NCI-H524 treated with DMSO at 0.1 percent for 48 hours (cell line): Measurements from ENCODE around the gene CCDC85C.
A peak's percentile ranks its signal among the peaks of the same experiment; 100 is the strongest.

ENCODE experiments used
- DNase-seq: peaks from one replicate; lab custom pipeline; 2025; lab: John Stamatoyannopoulos, UW

CCDC85C gene

GRCh38 chr14:99556134-99556791 is 47.7 kb downstream of the CCDC85C start:
- no peak for DNase-seq

DNA sequence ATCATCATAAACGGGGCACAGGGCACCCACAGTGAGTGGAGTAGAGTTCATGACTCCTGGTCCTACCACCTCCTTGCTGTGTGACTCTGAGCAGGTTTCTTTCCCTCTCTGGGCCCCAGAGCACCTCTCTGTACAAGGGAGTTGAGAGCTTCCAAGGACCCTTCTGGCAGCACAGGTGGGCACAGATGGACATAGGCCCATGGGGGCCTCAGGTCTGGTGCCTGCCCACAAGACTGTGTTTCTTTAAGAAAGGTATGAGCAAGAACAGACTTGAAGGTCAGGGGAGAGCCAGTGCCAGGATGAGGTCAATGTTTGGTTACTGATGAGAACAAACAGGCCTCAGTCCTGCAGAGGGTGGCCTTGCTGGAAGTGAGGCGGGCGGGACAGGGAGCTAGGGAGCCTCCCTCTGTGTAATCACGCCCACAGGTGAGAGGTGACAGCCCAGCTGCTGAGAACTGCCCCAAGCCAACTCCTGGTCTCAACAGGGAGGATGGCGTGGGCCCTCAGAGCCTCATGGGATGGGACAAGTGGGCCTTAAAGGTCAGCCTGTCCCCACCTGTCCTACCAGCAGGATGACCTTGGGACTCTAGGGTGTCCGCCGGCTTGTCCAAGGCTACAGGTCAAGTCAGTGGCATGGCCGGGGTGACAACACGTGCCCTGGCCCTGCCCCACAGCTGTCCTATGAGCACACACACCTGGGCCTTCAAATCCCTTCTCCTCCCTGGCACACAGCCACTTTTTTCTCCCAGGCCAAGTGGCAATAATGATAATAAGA is 49.1 kb downstream of the CCDC85C start:
- DNase-seq = no peak

GRCh38 chr14:99554184-99554583 is 49.8 kb downstream of the CCDC85C start:
- no peak for DNase-seq

DNA sequence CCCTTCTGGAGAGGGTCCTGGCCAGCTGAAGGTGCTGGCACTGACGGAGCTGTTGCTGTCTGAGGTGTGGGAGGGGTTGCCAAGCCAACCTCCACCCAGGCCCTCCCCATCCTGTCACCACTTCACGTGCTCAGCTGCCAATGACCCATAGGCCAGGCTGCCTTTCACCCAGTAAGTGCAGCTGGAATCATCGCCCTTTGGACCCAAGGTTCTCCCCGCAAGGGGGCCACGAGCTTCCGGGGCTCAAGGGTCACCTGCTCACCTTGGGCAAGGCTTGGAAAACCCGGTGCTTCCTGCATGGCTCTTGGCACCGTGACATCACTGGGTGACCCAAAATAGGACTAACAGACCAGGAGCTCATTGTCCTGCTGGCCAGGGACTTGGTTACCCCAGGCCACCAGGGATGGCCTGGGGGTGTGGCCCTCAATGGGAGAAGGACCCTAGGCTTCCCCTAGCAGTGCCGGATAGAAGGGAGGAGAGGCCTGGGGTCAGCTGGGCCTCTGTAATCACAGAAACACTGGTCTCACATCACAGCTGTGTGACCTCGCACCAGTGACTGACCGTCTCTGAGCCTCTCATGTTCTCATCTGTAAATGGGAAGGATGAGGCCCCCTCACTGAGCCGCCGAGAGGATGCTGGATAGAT is 51.3 kb downstream of the CCDC85C start:
- DNase-seq = no peak

GRCh38 chr14:99552021-99552553 is 51.9 kb downstream of the CCDC85C start:
- no peak for DNase-seq

DNA sequence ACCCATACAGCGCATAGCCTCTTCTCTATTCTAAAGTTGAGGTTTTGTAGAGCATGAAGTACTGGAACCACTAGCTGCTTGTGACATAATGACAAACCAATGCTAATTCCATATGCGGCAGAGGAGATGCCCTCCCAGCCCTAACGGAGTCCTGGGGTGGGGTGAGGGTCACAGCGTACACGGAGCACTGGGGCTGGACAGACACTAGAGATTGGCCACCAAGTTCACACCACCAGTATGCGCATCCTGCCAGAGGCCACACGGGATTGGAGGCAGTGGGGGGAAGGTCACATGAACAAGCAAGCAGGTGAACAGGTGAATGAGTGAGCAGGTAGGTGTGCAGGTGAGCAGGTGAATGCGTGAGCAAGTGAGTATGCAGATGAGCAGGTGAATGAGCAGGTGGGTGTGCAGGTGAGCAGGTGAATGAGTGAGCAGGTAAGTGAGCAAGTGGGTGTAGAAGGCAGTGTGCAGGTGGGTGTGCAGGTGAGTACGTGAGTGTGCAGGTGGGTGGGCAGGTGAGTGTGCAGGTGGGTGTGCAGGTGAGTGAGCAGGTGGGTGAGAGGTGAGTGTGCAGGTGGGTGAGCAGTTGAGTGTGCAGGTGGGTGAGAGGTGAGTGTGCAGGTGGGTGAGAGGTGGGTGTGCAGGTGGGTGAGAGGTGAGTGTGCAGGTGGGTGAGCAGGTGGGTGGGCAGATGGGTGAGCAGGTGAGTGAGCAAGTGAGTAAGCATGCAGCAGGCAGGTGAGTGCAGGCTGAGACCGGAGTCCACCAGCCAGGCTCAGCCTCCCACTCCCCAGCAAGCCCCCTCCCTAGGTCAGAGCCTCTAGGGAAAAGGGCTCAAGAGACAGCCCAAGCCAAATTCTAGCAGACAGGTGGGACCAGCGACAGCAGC is 52.7 kb downstream of the CCDC85C start:
- DNase-seq = no peak

DNA sequence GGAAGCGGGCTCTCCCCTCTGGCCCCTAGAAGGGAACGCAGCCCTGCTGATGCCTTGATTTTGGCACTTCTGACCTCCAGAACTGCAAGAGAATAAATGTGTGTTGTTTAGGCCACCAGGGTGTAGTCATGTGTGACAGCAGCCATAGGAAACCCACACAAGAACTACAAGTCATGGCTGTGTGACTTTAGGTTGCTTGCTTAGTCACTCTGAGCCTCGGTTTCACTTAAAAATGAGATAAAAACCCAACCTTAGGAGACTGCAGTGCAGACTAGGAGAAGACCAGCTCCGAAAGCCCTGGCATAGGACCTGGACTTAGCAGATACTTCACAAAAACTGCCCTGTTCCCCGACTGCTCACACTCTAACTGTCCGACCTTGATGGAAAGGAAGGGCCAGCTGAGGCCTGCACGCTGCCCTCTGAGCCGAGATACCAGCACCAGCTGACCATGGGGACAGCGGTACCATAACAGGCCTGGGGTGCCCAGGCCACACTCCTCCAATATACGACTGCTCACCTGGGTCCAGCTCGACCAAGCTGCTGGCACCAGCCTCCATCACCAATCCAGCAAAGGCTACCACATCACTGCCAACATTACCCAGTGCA is 53.5 kb downstream of the CCDC85C start:
- no peak for DNase-seq

DNA sequence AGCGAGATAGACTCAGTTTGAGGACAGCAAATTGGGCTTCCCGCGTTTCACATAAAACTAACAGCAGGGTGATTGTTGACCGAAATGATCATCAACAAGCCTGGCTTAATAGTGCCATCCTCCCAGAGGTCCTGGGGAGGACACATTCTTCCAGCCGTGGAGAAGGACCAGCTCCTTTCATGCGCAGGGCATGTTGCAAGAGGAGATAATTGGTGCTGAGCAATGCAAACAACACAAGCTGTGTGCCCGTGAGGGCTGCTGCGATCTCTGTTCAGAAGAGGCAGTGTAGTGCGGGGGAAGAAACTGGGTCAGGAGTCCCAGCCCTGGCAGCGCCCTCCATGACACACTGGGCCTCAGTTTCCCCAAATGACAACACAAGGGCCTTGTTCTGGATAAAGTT is 54.3 kb downstream of the CCDC85C start:
- DNase-seq = no peak

- DNase-seq = no peak
Measured at GRCh38 chr14:99548871-99549515, 55.0 kb downstream of the CCDC85C start.

DNA sequence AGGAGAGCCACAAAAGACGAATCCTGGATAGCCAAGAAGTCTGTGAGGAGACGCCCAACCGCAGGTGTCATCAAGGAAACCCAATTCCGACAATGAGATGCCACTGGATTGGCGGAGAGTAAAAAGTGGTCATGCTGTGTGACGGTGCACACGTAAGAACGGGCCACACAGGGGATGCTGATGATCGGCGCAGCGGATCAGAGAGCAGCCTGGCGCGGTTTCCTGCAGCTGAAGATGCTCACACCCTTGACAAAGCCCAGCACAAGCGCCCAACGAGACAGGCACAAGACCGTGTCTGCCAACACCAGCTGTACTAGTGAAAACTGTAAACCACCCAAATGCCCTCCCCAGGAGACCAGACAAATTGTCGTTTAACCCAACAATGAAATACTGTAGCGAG is 55.8 kb downstream of the CCDC85C start:
- no peak for DNase-seq

GRCh38 chr14:99546234-99546879 is 57.6 kb downstream of the CCDC85C start:
- DNase-seq = peak; percentile 75

DNA sequence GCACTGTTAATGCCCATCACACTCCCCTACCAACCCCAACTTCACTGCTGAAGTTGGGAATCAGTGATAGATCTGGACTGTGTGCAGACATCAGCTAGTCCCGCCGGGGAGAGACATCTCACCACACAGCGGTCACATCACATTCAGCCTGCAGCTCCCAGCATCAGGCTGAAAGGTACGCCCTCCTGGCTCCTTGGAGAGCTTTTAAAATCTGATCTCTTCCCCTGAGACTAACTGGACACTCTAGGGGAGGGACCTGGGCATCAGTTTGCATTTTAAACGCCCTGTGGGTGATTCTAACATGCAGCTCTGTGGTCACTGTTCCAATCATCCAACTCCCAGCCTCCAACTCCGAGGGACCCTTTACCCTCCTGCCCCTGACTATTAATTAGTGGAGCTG is 58.4 kb downstream of the CCDC85C start:
- DNase-seq = no peak

DNA sequence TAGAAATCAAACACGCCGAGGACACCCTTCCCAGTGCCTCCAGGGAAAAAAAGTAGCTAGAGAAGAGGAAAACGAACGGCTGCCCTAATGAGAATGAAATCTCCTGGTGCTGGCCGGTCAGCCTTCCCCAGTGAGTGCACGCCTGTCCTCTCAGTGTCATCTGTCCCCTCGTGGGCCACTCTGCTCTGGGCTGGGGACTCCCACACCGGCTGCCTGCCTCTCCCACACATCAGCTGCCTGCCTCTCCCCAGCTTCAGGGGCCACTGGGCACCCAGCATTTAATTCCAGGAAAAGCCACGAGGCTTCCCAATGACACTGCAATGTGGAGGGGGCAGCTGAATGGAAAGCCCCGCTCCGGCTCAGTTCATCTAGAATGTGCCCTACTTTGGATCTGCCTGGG is 59.0 kb downstream of the CCDC85C start:
- no peak for DNase-seq

DNA sequence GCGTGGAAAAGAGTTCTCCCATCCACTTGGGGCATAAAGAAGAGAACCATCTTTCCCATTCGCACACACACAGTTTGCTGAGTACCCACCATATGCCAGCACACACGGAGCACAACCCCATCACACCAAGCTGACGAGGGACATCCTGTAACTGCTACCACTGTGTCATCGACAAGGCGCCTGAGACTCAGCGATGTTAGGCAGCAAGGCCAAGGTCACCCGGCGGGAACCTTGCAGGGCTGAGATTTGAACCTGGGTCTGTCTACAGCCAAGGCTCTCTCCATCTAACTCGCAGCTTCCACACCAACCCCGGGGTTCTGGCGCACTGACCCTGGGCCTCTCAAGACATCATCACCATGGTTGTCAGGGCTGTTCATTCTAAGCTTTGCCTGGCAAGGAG is 60.0 kb downstream of the CCDC85C start:
- no peak for DNase-seq

GRCh38 chr14:99543370-99543769 is 60.6 kb downstream of the CCDC85C start:
- DNase-seq = no peak

GRCh38 chr14:99542566-99542965 is 61.4 kb downstream of the CCDC85C start:
- no peak for DNase-seq

DNA sequence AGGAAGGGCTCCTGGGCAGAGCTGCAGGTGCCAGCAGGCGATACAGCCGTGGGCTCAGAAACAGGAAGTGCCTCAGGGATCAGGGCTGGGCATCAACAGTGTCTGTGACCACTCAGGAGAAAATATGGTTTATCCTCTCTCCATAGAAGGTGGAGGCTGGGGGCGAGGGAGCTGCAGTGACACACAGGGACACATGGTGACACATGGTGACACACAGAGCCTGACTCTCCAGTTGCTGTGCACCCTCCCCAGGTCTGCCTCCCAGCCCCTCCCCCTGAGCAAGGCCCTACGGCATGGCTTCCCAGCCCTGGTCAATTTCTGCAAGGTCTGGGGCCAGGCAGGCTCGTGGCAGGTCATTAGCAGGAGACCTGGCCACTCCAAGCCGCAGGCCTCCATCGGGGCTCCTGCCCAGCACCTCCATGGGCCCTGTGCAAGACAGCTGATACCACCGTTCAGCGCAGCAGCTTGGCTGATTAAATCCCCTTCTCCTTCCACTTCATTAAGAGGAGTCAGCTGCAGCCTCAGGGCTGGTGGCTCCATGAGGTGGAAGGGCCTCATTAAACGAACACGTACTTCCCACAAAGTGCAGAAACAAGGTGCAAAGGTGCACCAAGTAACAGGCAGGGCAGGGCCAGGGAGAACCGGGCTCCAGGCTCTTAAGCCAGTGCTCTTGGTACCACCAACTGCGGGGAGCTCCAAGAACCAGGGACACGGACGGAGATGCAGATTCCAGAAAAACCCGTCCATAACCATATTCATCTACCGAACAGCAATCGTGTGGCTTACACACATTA is 62.1 kb downstream of the CCDC85C start:
- DNase-seq = peak; percentile 80

GRCh38 chr14:99541211-99541610 is 62.8 kb downstream of the CCDC85C start:
- DNase-seq = no peak

DNA sequence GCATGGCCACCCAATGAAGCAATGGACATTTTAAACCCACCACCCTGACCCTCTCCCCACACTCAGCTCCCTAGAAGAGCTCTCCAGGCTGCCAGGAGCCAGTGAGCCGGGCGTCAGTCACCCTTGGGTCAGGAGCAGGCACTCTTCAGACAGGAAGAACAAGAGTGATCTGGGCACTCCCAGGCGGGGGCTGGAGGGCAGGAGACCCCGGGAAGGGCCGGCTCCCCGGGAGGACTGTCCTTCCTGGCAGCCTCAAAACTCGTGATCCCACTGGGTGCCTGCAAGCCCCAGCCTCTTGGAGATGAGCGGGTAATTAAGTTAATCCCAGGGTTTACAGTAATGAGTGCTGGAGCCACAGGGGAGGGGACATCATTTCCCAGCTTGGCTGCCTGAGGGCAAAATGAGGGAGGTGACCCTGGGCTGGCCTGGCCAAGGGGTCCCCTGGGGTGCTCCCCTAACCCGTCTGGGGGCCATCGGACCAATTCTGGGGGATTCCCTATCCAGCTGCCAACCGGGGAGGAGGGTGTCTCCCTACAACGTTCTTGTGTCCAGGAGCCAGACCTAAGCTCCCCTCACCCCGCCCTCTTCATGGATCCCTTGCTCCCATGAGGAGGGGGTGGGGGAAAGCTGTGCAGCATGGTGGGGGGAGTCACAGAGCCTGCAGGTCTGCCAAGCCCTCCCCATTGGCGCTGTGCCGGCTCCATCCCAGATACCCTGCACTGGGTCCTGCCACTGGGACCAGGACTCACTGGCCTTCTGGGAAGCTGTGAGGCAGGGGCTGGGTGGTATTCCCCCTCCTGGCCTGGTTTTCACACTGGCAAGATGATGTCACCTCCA is 63.6 kb downstream of the CCDC85C start:
- peak; percentile 62 for DNase-seq
